GM12872 (cell line): ENCODE results near the gene ANKRD28.

Experiments
- CTCF ChIP-seq: IDR thresholded peaks from 3 replicates; pipeline ENCODE4 v1.5.1; 2011; ENCODE audit warnings: low read depth, mild to moderate bottlenecking, low read length, moderate library complexity; ENCODE audit not compliant: insufficient read depth

The ANKRD28 gene

GRCh38 chr3:15781637-15782402 is 16.0 kb downstream of the ANKRD28 start:
- TF ChIP-seq CTCF: no peak

GRCh38 chr3:15781131-15781530 is 16.6 kb downstream of the ANKRD28 start:
- TF ChIP-seq CTCF: no peak

- TF ChIP-seq CTCF: no peak
Measured at GRCh38 chr3:15779111-15779510, 18.7 kb downstream of the ANKRD28 start.

GRCh38 chr3:15778332-15778858 is 19.4 kb downstream of the ANKRD28 start:
- no peak for TF ChIP-seq CTCF

GRCh38 chr3:15771444-15771843 is 26.3 kb downstream of the ANKRD28 start:
- TF ChIP-seq CTCF: no peak

GRCh38 chr3:15769256-15769915 is 28.4 kb downstream of the ANKRD28 start:
- no peak for TF ChIP-seq CTCF

GRCh38 chr3:15768421-15769255 is 29.1 kb downstream of the ANKRD28 start:
- no peak for TF ChIP-seq CTCF
